ENCODE results near the gene KCTD1.

The KCTD1 gene

GRCh38 chr18:26548415-26549262 lies at the start of gene KCTD1:
TSS of gene KCTD1 (minus strand) at chr18:26548553. CDS start at chr18:26548536, 17 bp downstream.
- Histone ChIP-seq H3K27ac (ENCODE audit: low read depth, low read length) (no peak within 1 kb of the TSS), H3K79me2 (ENCODE audit: control insufficient read depth, insufficient read depth, low read length, unreplicated experiment) (peaks cover 21% of the 10 kb centered on the region), H3K4me3 (ENCODE audit: low read depth, low read length) (peak within 1 kb of the TSS; percentile 90), H2AFZ (ENCODE audit: low read length, unreplicated experiment) (peak within 1 kb of the TSS; percentile 99), H3K4me1 (ENCODE audit: control insufficient read depth, insufficient read depth, low read length, unreplicated experiment) (peaks cover 17% of the 10 kb centered on the region), H3K36me3 (ENCODE audit: insufficient read depth, low read length) (no peaks in the 10 kb centered on the region; the same call in 1 of the 2 replicates), H3K27me3 (ENCODE audit: insufficient read depth, low read length) (peaks cover 28% of the 10 kb centered on the region)

- H3K79me2 ChIP-seq (ENCODE audit: control insufficient read depth, insufficient read depth, low read length, unreplicated experiment): no peaks in the 10 kb centered on the region
- no peak overlapping the region for H3K4me3 ChIP-seq (ENCODE audit: low read depth, low read length)
- no peak overlapping the region for H2AFZ ChIP-seq (ENCODE audit: low read length, unreplicated experiment)
- H3K36me3 ChIP-seq (ENCODE audit: insufficient read depth, low read length): no peaks in the 10 kb centered on the region
- no peaks in the 10 kb centered on the region for H3K4me1 ChIP-seq (ENCODE audit: control insufficient read depth, insufficient read depth, low read length, unreplicated experiment)
- no peak overlapping the region for H3K27ac ChIP-seq (ENCODE audit: low read depth, low read length)
- peaks cover 58% of the 10 kb centered on the region for H3K27me3 ChIP-seq (ENCODE audit: insufficient read depth, low read length)
Observed at GRCh38 chr18:26593365-26594320, 45.3 kb upstream of the KCTD1 start.

- Histone ChIP-seq H2AFZ (ENCODE audit: low read length, unreplicated experiment) (no peak overlapping the region), H3K27me3 (ENCODE audit: insufficient read depth, low read length) (peaks cover 30% of the 10 kb centered on the region), H3K36me3 (ENCODE audit: insufficient read depth, low read length) (no peaks in the 10 kb centered on the region), H3K4me3 (ENCODE audit: low read depth, low read length) (no peak overlapping the region), H3K4me1 (ENCODE audit: control insufficient read depth, insufficient read depth, low read length, unreplicated experiment) (peaks cover 3% of the 10 kb centered on the region), H3K27ac (ENCODE audit: low read depth, low read length) (no peak overlapping the region), H3K79me2 (ENCODE audit: control insufficient read depth, insufficient read depth, low read length, unreplicated experiment) (no peaks in the 10 kb centered on the region)
Observed at GRCh38 chr18:26584745-26585144, 36.4 kb upstream of the KCTD1 start.

GRCh38 chr18:26579941-26580618 lies 31.7 kb upstream of the KCTD1 start:
- Histone ChIP-seq H3K4me3 (ENCODE audit: low read depth, low read length) (no peak overlapping the region), H3K27me3 (ENCODE audit: insufficient read depth, low read length) (peaks cover 3% of the 10 kb centered on the region), H3K27ac (ENCODE audit: low read depth, low read length) (no peak overlapping the region), H3K4me1 (ENCODE audit: control insufficient read depth, insufficient read depth, low read length, unreplicated experiment) (peaks cover 3% of the 10 kb centered on the region), H3K79me2 (ENCODE audit: control insufficient read depth, insufficient read depth, low read length, unreplicated experiment) (no peaks in the 10 kb centered on the region), H3K36me3 (ENCODE audit: insufficient read depth, low read length) (no peaks in the 10 kb centered on the region), H2AFZ (ENCODE audit: low read length, unreplicated experiment) (no peak overlapping the region)

GRCh38 chr18:26575865-26576217 lies 27.5 kb upstream of the KCTD1 start:
- H3K79me2 ChIP-seq (ENCODE audit: control insufficient read depth, insufficient read depth, low read length, unreplicated experiment): no peaks in the 10 kb centered on the region
- peaks cover 6% of the 10 kb centered on the region for H3K4me1 ChIP-seq (ENCODE audit: control insufficient read depth, insufficient read depth, low read length, unreplicated experiment)
- no peaks in the 10 kb centered on the region for H3K36me3 ChIP-seq (ENCODE audit: insufficient read depth, low read length)
- no peak overlapping the region for H2AFZ ChIP-seq (ENCODE audit: low read length, unreplicated experiment)
- peaks cover 3% of the 10 kb centered on the region for H3K27me3 ChIP-seq (ENCODE audit: insufficient read depth, low read length)
- no peak overlapping the region for H3K27ac ChIP-seq (ENCODE audit: low read depth, low read length)
- peak overlapping the region; percentile 73 for H3K4me3 ChIP-seq (ENCODE audit: low read depth, low read length)

DNA sequence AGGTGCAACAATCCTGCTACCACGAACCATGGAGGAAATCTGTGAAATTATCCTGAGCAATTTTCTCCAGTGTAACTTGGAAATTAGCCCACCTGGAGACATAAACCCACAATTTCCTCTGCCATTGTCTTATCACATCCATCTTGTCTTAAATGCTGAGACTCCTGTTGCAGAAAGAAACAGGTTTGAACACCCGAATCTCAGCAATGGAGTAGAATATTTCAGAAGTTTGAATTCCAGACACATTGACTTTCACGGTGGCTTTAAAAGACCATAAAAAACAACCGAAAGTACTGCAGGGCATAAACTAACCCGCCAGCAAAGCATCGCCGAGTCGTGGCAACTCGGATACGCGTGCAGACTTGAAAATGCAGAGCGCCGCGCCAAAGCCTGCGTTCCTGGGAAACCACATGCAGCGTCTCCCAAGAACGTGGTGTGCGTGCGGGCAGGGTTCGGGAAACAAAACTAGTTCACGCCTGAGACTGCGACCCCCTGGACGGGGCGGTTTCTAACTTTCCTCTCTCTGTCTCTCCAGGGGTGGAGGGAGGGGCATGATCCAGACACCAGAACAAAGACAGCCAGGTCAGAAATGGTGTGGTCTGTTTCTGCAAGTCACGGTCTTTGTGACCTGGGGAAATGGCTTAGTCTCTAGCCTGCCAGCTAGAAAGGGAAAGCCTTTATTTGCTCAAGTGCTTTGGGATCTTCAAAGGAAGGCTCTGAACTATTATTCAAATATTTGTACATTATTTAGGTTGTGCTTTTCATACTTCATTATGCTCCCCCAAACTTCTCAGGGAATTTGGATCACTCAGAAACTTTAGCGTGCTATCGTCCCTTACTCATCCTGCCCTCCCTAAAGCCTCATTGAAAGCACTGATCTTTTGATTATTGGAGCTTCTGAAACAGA lies 26.9 kb upstream of the KCTD1 start:
- Histone ChIP-seq H3K79me2 (ENCODE audit: control insufficient read depth, insufficient read depth, low read length, unreplicated experiment) (no peaks in the 10 kb centered on the region), H3K27ac (ENCODE audit: low read depth, low read length) (no peak overlapping the region), H2AFZ (ENCODE audit: low read length, unreplicated experiment) (peak overlapping the region; percentile 64), H3K4me3 (ENCODE audit: low read depth, low read length) (peak overlapping the region; percentile 73), H3K4me1 (ENCODE audit: control insufficient read depth, insufficient read depth, low read length, unreplicated experiment) (peaks cover 6% of the 10 kb centered on the region), H3K27me3 (ENCODE audit: insufficient read depth, low read length) (peaks cover 3% of the 10 kb centered on the region), H3K36me3 (ENCODE audit: insufficient read depth, low read length) (no peaks in the 10 kb centered on the region)

DNA sequence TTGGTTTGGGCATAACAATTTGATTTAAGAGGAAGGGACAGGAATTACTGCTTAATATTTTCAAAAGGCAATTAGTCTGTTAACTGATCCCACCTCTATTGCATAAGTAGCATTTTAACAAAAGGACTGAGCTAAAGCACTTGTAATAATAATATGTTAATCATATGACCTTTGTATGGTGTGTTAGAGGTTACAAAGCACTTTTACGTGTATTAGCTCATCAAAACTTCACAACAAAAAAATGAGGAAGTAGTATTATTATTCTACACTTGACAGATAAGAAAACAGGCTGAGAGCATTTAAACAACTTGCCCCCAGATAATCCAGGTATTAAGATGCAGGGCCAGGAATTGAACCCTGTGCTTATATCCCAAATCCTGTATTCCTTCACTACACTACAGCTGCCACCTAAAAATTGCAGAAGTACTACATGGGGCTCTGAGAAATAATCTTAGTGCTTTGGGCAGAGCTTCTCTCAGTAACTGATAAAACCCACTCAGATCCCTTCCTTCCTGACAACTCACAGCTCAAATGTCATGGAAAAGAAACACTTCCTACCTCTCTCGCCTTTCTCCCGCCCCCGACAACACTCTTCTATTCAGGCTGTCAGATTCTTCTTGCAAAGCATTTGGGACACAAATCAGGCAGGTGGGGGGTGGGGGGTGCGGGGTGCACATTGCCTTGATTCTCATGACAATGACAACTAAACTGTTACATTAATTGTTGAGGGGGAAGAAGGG lies 20.7 kb upstream of the KCTD1 start:
- no peaks in the 10 kb centered on the region for H3K79me2 ChIP-seq (ENCODE audit: control insufficient read depth, insufficient read depth, low read length, unreplicated experiment)
- no peak overlapping the region for H3K27ac ChIP-seq (ENCODE audit: low read depth, low read length)
- no peak overlapping the region for H3K4me3 ChIP-seq (ENCODE audit: low read depth, low read length)
- H3K4me1 ChIP-seq (ENCODE audit: control insufficient read depth, insufficient read depth, low read length, unreplicated experiment): no peaks in the 10 kb centered on the region
- no peaks in the 10 kb centered on the region for H3K36me3 ChIP-seq (ENCODE audit: insufficient read depth, low read length)
- H2AFZ ChIP-seq (ENCODE audit: low read length, unreplicated experiment): no peak overlapping the region
- H3K27me3 ChIP-seq (ENCODE audit: insufficient read depth, low read length): 0 out of 2 replicates have a peak, but pooled peaks cover 4% of the 10 kb centered on the region

- Histone ChIP-seq H3K27ac (ENCODE audit: low read depth, low read length) (no peak overlapping the region), H3K79me2 (ENCODE audit: control insufficient read depth, insufficient read depth, low read length, unreplicated experiment) (no peaks in the 10 kb centered on the region), H3K4me3 (ENCODE audit: low read depth, low read length) (no peak overlapping the region), H3K36me3 (ENCODE audit: insufficient read depth, low read length) (no peaks in the 10 kb centered on the region), H3K4me1 (ENCODE audit: control insufficient read depth, insufficient read depth, low read length, unreplicated experiment) (no peaks in the 10 kb centered on the region), H3K27me3 (ENCODE audit: insufficient read depth, low read length) (peaks cover 8% of the 10 kb centered on the region), H2AFZ (ENCODE audit: low read length, unreplicated experiment) (no peak overlapping the region)
Observed at GRCh38 chr18:26568513-26568912, 20.2 kb upstream of the KCTD1 start.

GRCh38 chr18:26566874-26567555 lies 18.7 kb upstream of the KCTD1 start:
- H2AFZ ChIP-seq (ENCODE audit: low read length, unreplicated experiment): no peak overlapping the region
- no peak overlapping the region for H3K4me3 ChIP-seq (ENCODE audit: low read depth, low read length)
- H3K27ac ChIP-seq (ENCODE audit: low read depth, low read length): no peak overlapping the region
- H3K36me3 ChIP-seq (ENCODE audit: insufficient read depth, low read length): no peaks in the 10 kb centered on the region
- H3K79me2 ChIP-seq (ENCODE audit: control insufficient read depth, insufficient read depth, low read length, unreplicated experiment): no peaks in the 10 kb centered on the region
- no peaks in the 10 kb centered on the region for H3K4me1 ChIP-seq (ENCODE audit: control insufficient read depth, insufficient read depth, low read length, unreplicated experiment)
- peaks cover 13% of the 10 kb centered on the region for H3K27me3 ChIP-seq (ENCODE audit: insufficient read depth, low read length)

All from ACC112 (cell line).